Measurements from ENCODE around the gene FAM187B. TPM values are rescaled to one million over a fixed set of nuclear protein-coding genes. Genes with fewer than 3 reads are reported as not detected.

FAM187B gene
- total and polyA plus RNA-seq, 4 donors, result 0.17 TPM; not detected in 3

GRCh38 chr19:35224681-35225571, 3.6 kb downstream of the FAM187B start:
- no peaks in the 10 kb centered on the region for H3K9me3 ChIP-seq (ENCODE audit: control insufficient read depth in 4 of 4, low read length in 3 of 4)
- no peak overlapping the region for H3K9ac ChIP-seq (ENCODE audit: low read depth in 1 of 2, low read length in 2 of 2)
- WGBS, result 74% methylated on average over 41 of the region's 41 CpGs
- DNase-seq (ENCODE audit: low spot score), result peak; percentile 68
- H3K27ac ChIP-seq (ENCODE audit: low read depth in 1 of 2, low read length in 2 of 2), result no peak overlapping the region
- no peaks in the 10 kb centered on the region for H3K27me3 ChIP-seq (ENCODE audit: control insufficient read depth in 4 of 4, insufficient read depth in 4 of 4, low read length in 3 of 4)
- H3K4me1 ChIP-seq (ENCODE audit: control insufficient read depth in 4 of 4, insufficient read depth in 4 of 4, low read length in 3 of 4), result no peaks in the 10 kb centered on the region
- TF ChIP-seq CTCF (IDR thresholded peaks at IDR 0.05; ENCODE audit: low read depth, low read length, missing input control) (no peak), YY1 (IDR thresholded peaks at IDR 0.05) (no peak), TAF1 (conservative IDR thresholded peaks at IDR 0.05) (no peak), RAD21 (IDR thresholded peaks at IDR 0.05) (no peak), FOXA1 (IDR thresholded peaks at IDR 0.05) (no peak), EGR1 (IDR thresholded peaks at IDR 0.05; ENCODE audit: low read depth in 2 of 2) (no peak), HNF4G (IDR thresholded peaks at IDR 0.05) (no peak), RXRA (IDR thresholded peaks at IDR 0.05) (no peak), JUND (IDR thresholded peaks at IDR 0.05) (no peak), MAX (IDR thresholded peaks at IDR 0.05) (no peak)
- H3K4me3 ChIP-seq (ENCODE audit: low read depth in 1 of 3, low read length in 3 of 3), result no peak overlapping the region
- H3K36me3 ChIP-seq (ENCODE audit: control insufficient read depth in 4 of 4, insufficient read depth in 3 of 4, low read depth in 1 of 4, low read length in 3 of 4), result no peaks in the 10 kb centered on the region

- Histone ChIP-seq H3K4me1 (ENCODE audit: control insufficient read depth in 4 of 4, insufficient read depth in 4 of 4, low read length in 3 of 4) (no peaks in the 10 kb centered on the region), H3K9ac (ENCODE audit: low read depth in 1 of 2, low read length in 2 of 2) (no peak overlapping the region), H3K36me3 (ENCODE audit: control insufficient read depth in 4 of 4, insufficient read depth in 3 of 4, low read depth in 1 of 4, low read length in 3 of 4) (no peaks in the 10 kb centered on the region), H3K27ac (ENCODE audit: low read depth in 1 of 2, low read length in 2 of 2) (no peak overlapping the region), H3K4me3 (ENCODE audit: low read depth in 1 of 3, low read length in 3 of 3) (no peak overlapping the region), H3K9me3 (ENCODE audit: control insufficient read depth in 4 of 4, low read length in 3 of 4) (no peaks in the 10 kb centered on the region), H3K27me3 (ENCODE audit: control insufficient read depth in 4 of 4, insufficient read depth in 4 of 4, low read length in 3 of 4) (no peaks in the 10 kb centered on the region)
- no peak for DNase-seq (ENCODE audit: low spot score)
- WGBS, result 89% methylated on average over 4 of the region's 4 CpGs
- TF ChIP-seq REST (IDR thresholded peaks at IDR 0.05) (no peak), SP1 (IDR thresholded peaks at IDR 0.05) (no peak), FOXA1 (IDR thresholded peaks at IDR 0.05) (no peak), EGR1 (IDR thresholded peaks at IDR 0.05; ENCODE audit: low read depth in 2 of 2) (no peak), RXRA (IDR thresholded peaks at IDR 0.05) (no peak), ATF3 (IDR thresholded peaks at IDR 0.05) (no peak), NR2F2 (IDR thresholded peaks at IDR 0.05) (no peak), TAF1 (conservative IDR thresholded peaks at IDR 0.05) (no peak)
Observed at GRCh38 chr19:35223862-35224505, 4.6 kb downstream of the FAM187B start.

All from liver (tissue), 9 donors.